Left colon (tissue), 2 donors: ENCODE data around the gene TMEM253. TPM values are rescaled to one million over a fixed set of nuclear protein-coding genes. Genes with fewer than 3 reads are reported as not detected.

ENCODE experiments used
- ATAC-seq: fragments of 200-7000 bp; cut with Tn5 transposase; one replicate; pipeline ENCODE4 v1.9.1; 2020; ENCODE audit warnings: mild to moderate bottlenecking, moderate library complexity
- DNase-seq, 2 donors: peaks; one replicate each; pipeline ENCODE4 v3.0.0-alpha.2; 2020
- intact Hi-C, 2 donors: fragments of 100-400 bp; cut with DNase I in 1 of 2; cut with micrococcal nuclease in 1 of 2; formaldehyde crosslinking; loops; one replicate each; pipeline versions ENCODE4 v1.11.2 to v1.14.0; 2022; cut with DNase I, micrococcal nuclease
- total RNA-seq, 2 donors: library from RNA; stranded (reverse); fragmentation: NEBNext Ultra II Directional; extraction: Animal tissue kit (Norgen Biotek cat#: 25700); gene quantifications; one replicate each; pipeline ENCODE4 v1.2.1, GENCODE V29; 2021
- donor health status: DM: no; HTN: no; CAD: no.
- donor health status: DM: yes; HTN: yes; CAD: no.

Gene TMEM253
- total RNA-seq, 2 donors from 2014 or later = 37.5 to 46.8 TPM

- ATAC-seq = peak; percentile 11
- intact Hi-C loops = no loop called here
- DNase-seq = no peak
Observed at GRCh38 chr14:21084998-21085853, 15.6 kb upstream of the TMEM253 start.

GRCh38 chr14:21086908-21087293 lies 14.0 kb upstream of the TMEM253 start:
- no peak for DNase-seq
- ATAC-seq = no peak
- intact Hi-C loops = no loop called here

- no peak for DNase-seq
- intact Hi-C loops = no loop called here
- ATAC-seq = no peak
Observed at GRCh38 chr14:21087294-21088091, 13.4 kb upstream of the TMEM253 start.

GRCh38 chr14:21088687-21089086 lies 12.2 kb upstream of the TMEM253 start:
- no peak for ATAC-seq
- no peak for DNase-seq
- intact Hi-C loops = no loop called here

GRCh38 chr14:21089271-21089670 lies 11.6 kb upstream of the TMEM253 start:
- DNase-seq (no peak), ATAC-seq (peak; percentile 58)
- intact Hi-C loops = no loop called here

DNA sequence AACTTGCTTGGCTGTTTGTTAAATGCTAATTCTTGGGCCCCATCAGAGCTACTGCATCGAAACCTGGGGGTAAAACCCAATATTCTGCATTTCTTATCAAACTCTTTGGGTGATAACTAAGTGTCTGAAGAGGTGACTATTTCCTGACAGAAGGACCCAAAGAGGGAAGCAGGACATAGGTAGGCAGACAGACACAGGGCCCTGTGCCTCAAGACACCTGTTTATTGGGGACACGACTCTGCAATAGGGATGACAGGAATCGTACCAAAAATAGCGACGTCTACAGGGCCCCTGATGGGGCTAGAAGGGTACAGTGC lies 11.0 kb upstream of the TMEM253 start:
- intact Hi-C loops = loop anchor here in 1 of 2 donors (10.0 kb wide), 1 partner anchor 75 kb away; no protein-coding TSS in a partner anchor
- ATAC-seq = no peak
- DNase-seq = no peak

GRCh38 chr14:21090194-21090939 lies 10.5 kb upstream of the TMEM253 start:
- intact Hi-C loops = loop anchor here in 1 of 2 donors (10.0 kb wide), 1 partner anchor 76 kb away; no protein-coding TSS in a partner anchor
- peak; percentile 30 for ATAC-seq

GRCh38 chr14:21090940-21091663 lies 9.8 kb upstream of the TMEM253 start:
- DNase-seq = no peak

More at GRCh38 chr14:21090194-21090939, 10.5 kb upstream of the TMEM253 start:
- peak; percentile 39 to 61 for DNase-seq

GRCh38 chr14:21091821-21092272 lies 9.0 kb upstream of the TMEM253 start:
- ATAC-seq = peak; percentile 1
- DNase-seq = no peak
- intact Hi-C loops = loop anchor here in 1 of 2 donors (10.0 kb wide), 1 partner anchor 77 kb away; no protein-coding TSS in a partner anchor

More at GRCh38 chr14:21090940-21091663, 9.8 kb upstream of the TMEM253 start:
- intact Hi-C loops = loop anchor here in 1 of 2 donors (10.0 kb wide), 1 partner anchor 76 kb away; no protein-coding TSS in a partner anchor
- ATAC-seq = no peak

GRCh38 chr14:21092273-21093011 lies 8.4 kb upstream of the TMEM253 start:
- intact Hi-C loops = loop anchor here in 1 of 2 donors (10.0 kb wide), 1 partner anchor 78 kb away; no protein-coding TSS in a partner anchor
- ATAC-seq (peak; percentile 68), DNase-seq (peak; percentile 76 to 93)

GRCh38 chr14:21093018-21093417 lies 7.8 kb upstream of the TMEM253 start:
- ATAC-seq (no peak), DNase-seq (no peak)
- intact Hi-C loops = loop anchor here in 1 of 2 donors (10.0 kb wide), 1 partner anchor 78 kb away; no protein-coding TSS in a partner anchor

- DNase-seq = no peak
- intact Hi-C loops = loop anchor here in 1 of 2 donors (10.0 kb wide), 1 partner anchor 79 kb away; no protein-coding TSS in a partner anchor
- no peak for ATAC-seq
Observed at GRCh38 chr14:21093769-21094681, 6.8 kb upstream of the TMEM253 start.

GRCh38 chr14:21095430-21096205 lies 5.2 kb upstream of the TMEM253 start:
- intact Hi-C loops = loop anchor here (5.0 to 10.0 kb wide), 2 partner anchors 73 to 81 kb away; no protein-coding TSS in a partner anchor
- DNase-seq = no peak
- ATAC-seq = no peak

DNA sequence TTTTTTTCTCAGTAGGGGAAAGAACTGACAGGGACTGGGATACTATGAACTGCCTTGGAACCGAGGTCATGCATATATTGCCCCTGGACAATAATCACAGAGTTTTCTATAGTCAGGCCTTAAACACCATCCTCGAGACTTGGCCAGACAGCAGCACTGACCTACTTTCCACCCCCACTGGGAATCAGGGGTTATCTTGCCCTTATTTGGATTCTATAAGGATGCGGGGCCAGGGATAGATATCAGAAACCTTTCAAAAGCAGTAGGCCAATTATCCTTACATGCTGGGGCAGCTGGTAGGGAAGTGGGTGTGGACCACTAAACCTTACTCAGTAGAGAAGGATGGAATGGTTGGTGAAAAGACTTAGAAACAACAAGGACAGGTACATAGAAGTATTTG lies 4.4 kb upstream of the TMEM253 start:
- ATAC-seq = no peak

GRCh38 chr14:21096978-21097635 lies 3.8 kb upstream of the TMEM253 start:
- intact Hi-C loops = loop anchor here (5.0 to 10.0 kb wide), 2 partner anchors 75 to 82 kb away; no protein-coding TSS in a partner anchor
- ATAC-seq = peak; percentile 34

More for the DNA sequence above, 4.4 kb upstream of the TMEM253 start:
- intact Hi-C loops = loop anchor here (5.0 to 10.0 kb wide), 2 partner anchors 74 to 82 kb away; no protein-coding TSS in a partner anchor
- DNase-seq = no peak

More at GRCh38 chr14:21096978-21097635, 3.8 kb upstream of the TMEM253 start:
- DNase-seq = no peak
